ENCODE results near the gene CDC42SE2. TPM values are rescaled to one million over a fixed set of nuclear protein-coding genes. Genes with fewer than 3 reads are reported as not detected.

CDC42SE2 gene
- total RNA-seq, 1 donor from 2014 or later: 27.8 TPM

DNA sequence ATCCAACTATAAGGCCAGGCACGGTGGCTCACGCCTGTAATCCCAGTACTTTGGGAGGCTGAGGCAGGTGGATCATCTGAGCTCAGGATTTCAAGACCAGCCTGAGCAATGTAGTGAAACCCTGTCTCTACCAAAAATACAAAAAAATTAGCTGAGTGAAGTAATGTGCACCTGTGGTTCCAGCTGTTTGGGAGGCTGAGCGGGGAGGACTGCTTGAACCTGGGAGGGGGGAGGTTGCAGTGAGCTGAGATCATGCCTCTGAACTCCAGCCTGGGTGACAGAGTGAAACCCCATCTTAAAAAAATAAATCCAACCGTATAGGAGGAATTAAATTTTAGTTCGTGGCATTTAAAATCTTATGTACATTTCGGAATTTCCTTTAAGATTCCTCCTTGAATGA is 123.4 kb downstream of the CDC42SE2 start:
- no peak for DNase-seq (ENCODE audit: extremely low spot score, unreplicated experiment)
- no peak overlapping the region for H3K4me3 Mint-ChIP-seq
- H3K36me3 Mint-ChIP-seq: peaks cover 21% of the 10 kb centered on the region
- no peak overlapping the region for H3K27ac Mint-ChIP-seq
- H3K9me3 Mint-ChIP-seq: no peaks in the 10 kb centered on the region
- no peaks in the 10 kb centered on the region for H3K27me3 Mint-ChIP-seq
- TF ChIP-seq, protein P1, sequence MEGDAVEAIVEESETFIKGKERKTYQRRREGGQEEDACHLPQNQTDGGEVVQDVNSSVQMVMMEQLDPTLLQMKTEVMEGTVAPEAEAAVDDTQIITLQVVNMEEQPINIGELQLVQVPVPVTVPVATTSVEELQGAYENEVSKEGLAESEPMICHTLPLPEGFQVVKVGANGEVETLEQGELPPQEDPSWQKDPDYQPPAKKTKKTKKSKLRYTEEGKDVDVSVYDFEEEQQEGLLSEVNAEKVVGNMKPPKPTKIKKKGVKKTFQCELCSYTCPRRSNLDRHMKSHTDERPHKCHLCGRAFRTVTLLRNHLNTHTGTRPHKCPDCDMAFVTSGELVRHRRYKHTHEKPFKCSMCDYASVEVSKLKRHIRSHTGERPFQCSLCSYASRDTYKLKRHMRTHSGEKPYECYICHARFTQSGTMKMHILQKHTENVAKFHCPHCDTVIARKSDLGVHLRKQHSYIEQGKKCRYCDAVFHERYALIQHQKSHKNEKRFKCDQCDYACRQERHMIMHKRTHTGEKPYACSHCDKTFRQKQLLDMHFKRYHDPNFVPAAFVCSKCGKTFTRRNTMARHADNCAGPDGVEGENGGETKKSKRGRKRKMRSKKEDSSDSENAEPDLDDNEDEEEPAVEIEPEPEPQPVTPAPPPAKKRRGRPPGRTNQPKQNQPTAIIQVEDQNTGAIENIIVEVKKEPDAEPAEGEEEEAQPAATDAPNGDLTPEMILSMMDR (conservative IDR thresholded peaks at IDR 0.05): no peak
- H3K4me1 Mint-ChIP-seq (ENCODE audit: unreplicated experiment): peaks cover 12% of the 10 kb centered on the region

- no peak for DNase-seq (ENCODE audit: extremely low spot score, unreplicated experiment)
- H3K27me3 Mint-ChIP-seq: no peaks in the 10 kb centered on the region
- H3K9me3 Mint-ChIP-seq: no peaks in the 10 kb centered on the region
- H3K27ac Mint-ChIP-seq: no peak overlapping the region
- peaks cover 19% of the 10 kb centered on the region for H3K4me1 Mint-ChIP-seq (ENCODE audit: unreplicated experiment)
- H3K36me3 Mint-ChIP-seq: peaks cover 28% of the 10 kb centered on the region
- no peak overlapping the region for H3K4me3 Mint-ChIP-seq
- TF ChIP-seq, protein P1 (conservative IDR thresholded peaks at IDR 0.05): no peak
Measured at GRCh38 chr5:131389096-131389868, 125.4 kb downstream of the CDC42SE2 start.

- TF ChIP-seq, protein P1 (conservative IDR thresholded peaks at IDR 0.05): no peak
Measured at GRCh38 chr5:131389869-131390265, 126.0 kb downstream of the CDC42SE2 start.

DNA sequence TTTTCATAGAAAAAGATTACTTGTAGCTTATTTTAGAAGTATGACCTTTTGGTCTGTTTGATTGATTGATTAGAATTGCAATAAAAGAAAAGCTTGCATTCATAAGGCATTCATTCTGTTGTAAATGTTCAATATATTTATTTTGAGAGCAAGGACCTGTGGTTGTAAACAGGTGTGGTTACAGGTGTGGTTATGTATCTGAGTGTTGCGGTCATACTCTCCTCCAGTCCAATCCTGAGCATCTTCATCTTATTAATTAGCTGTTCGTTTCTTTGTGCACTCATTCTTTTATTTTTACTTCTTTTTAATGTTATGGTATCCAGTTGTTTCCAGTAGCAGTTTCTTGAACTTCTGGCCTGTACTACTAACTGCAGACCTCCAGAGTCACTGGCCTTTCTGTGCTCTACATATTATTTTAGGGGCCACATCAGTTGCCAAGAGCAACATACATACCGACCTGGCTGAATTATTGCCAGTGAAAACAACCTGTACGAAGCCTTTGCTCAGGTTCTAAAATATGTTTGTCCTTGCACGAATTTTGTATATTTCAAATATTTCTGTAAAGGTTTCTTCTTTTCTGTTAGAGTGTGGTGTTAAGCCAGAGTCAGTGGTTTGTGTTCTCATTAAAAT is 128.7 kb downstream of the CDC42SE2 start:
- H3K4me1 Mint-ChIP-seq (ENCODE audit: unreplicated experiment): peaks cover 7% of the 10 kb centered on the region
- no peak overlapping the region for H3K4me3 Mint-ChIP-seq
- no peaks in the 10 kb centered on the region for H3K9me3 Mint-ChIP-seq
- no peak for DNase-seq (ENCODE audit: extremely low spot score, unreplicated experiment)
- no peaks in the 10 kb centered on the region for H3K27me3 Mint-ChIP-seq
- H3K36me3 Mint-ChIP-seq: peaks cover 41% of the 10 kb centered on the region
- TF ChIP-seq, protein P1 (conservative IDR thresholded peaks at IDR 0.05): no peak
- H3K27ac Mint-ChIP-seq: no peak overlapping the region

More at GRCh38 chr5:131389869-131390265, 126.0 kb downstream of the CDC42SE2 start:
- Mint-ChIP-seq H3K27ac (no peak overlapping the region), H3K4me3 (no peak overlapping the region), H3K4me1 (ENCODE audit: unreplicated experiment) (peaks cover 19% of the 10 kb centered on the region), H3K9me3 (no peaks in the 10 kb centered on the region), H3K36me3 (peaks cover 28% of the 10 kb centered on the region), H3K27me3 (no peaks in the 10 kb centered on the region)
- DNase-seq (ENCODE audit: extremely low spot score, unreplicated experiment): no peak

GRCh38 chr5:131393498-131393968 is 129.7 kb downstream of the CDC42SE2 start:
- Mint-ChIP-seq H3K9me3 (no peaks in the 10 kb centered on the region), H3K27ac (peak overlapping the region; percentile 36), H3K4me1 (ENCODE audit: unreplicated experiment) (peaks cover 7% of the 10 kb centered on the region), H3K36me3 (peaks cover 45% of the 10 kb centered on the region), H3K4me3 (no peak overlapping the region), H3K27me3 (no peaks in the 10 kb centered on the region)
- DNase-seq (ENCODE audit: extremely low spot score, unreplicated experiment): no peak
- TF ChIP-seq, protein P1 (conservative IDR thresholded peaks at IDR 0.05): no peak

Data from type B pancreatic cell (in vitro differentiated cells).